ENCODE results near the gene MACROH2A2. TPM values are rescaled to one million over a fixed set of nuclear protein-coding genes. Genes with fewer than 3 reads are reported as not detected.
"Not testable (repeated sequence)": the region's sequence is repeated elsewhere in the genome, so short reads cannot be mapped to it uniquely, and the experiment has no call there.

The MACROH2A2 gene
- polyA plus RNA-seq, 12 donors: 13.6 to 36.2 (median 21.3) TPM; not detected in 1

DNA sequence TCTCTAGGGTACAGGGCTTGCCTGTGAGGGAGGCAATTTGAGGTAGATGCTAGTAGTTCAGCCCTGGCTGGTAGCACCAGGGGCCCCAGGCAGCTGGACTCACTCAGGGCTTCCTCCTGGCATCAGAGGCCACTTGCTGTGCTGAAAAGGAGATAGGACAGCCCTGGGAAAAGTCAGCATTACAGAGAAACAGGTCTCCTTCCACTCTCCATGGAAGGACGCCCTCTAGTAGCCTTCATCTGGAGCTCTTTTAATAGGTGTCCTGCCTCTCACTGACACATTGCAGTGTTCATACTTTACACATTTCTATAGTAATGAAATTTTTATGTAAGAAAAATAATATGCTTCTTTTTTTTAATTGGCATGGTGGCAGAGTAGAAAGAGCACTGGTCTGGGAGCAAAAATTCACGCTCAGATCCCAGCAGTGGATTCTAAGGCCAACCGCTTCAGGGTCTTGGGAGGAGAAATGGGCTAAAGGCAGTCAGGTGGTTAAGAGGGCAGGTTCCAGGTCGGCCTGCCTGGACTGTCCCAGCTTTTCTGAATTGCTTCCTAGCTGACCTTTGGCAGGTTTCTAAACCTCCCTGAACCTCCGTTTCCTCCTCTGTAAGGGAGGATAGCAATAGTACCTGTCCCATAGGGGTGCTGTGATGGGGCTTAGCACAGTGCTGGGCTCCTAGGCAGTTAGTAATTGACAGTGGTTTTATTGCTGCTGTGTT, 44.2 kb downstream of the MACROH2A2 start:
- DNase-seq: no peak

DNA sequence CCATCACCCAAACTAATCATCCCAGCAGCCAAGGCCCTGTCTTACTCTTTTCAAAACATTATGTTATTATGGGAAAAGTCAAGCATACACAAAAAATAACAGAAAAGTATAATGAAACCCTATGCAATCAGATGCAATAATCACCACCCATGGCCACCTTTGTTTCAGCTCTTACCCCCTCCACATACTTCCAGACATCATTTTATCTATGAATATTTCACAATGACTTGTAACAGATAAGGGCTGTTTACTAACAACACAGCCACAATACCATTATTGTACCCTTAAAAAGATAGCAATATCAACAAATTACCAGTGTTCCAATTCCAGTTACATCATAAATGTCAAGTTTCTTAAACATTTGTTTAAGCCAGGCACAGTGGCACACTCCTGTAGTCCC, 44.8 kb downstream of the MACROH2A2 start:
- no peak for DNase-seq

DNA sequence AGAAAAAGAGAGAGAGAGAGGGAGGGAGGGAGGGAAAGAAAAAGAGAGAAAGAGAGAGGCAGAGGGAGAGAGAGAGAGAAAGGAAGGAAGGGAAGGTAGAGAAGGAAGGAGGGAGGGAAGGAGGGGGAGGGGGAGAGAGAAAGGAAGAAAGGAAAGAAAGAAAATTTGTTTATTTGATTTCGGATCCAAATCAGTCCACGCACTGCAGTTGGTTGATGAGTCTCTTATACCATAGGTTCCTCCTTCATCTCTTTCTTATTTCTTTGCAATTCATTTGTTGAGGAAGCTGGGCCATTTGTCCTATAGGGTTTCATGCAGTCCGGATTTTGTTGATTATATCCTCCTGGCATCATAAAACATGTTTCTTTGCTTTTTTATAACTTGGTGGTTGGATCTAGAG, 45.6 kb downstream of the MACROH2A2 start:
- DNase-seq: no peak

DNA sequence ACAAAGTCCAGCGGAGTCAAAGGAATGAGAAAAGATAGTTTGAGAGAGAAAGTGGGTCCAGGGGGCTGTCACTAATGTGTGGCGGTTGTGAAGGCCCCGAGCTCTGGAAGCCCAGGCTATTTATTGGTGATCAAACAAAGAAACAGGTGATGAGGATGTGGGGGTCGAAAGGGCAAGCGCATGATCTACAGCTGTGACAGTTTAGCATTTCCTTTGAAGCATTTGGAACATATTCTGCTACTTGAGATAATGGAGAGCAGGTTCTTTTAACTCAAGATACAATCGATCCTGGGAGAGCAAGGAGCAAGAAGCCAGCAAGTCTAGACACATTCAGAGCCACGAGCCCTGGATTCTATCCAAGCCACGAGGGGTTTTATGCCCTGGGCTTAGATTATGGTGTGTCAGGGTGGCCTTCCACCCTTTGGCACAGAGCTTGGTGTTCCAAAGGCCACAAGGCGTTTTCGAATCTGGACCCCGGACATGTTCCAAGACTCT, 48.5 kb downstream of the MACROH2A2 start:
- DNase-seq: not testable (repeated sequence)

DNA sequence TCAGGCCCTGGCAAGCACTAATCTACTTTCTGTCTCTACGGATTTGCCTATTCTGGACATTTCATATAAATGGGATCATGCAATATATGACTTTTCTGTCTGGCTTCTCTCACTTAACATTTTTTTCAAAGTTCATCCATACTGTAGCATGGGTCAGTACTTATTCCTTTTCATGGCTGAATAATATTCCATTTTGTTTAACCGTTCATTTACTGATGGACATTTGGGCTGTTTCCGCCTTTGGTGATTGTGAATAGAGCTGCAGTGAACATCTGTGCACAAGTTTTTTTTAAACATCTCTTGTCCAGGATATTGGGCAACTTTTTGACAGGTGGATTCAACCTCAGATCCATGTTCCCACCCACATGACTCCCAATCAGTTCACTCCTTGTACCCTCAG, 49.0 kb downstream of the MACROH2A2 start:
- DNase-seq: no peak

DNA sequence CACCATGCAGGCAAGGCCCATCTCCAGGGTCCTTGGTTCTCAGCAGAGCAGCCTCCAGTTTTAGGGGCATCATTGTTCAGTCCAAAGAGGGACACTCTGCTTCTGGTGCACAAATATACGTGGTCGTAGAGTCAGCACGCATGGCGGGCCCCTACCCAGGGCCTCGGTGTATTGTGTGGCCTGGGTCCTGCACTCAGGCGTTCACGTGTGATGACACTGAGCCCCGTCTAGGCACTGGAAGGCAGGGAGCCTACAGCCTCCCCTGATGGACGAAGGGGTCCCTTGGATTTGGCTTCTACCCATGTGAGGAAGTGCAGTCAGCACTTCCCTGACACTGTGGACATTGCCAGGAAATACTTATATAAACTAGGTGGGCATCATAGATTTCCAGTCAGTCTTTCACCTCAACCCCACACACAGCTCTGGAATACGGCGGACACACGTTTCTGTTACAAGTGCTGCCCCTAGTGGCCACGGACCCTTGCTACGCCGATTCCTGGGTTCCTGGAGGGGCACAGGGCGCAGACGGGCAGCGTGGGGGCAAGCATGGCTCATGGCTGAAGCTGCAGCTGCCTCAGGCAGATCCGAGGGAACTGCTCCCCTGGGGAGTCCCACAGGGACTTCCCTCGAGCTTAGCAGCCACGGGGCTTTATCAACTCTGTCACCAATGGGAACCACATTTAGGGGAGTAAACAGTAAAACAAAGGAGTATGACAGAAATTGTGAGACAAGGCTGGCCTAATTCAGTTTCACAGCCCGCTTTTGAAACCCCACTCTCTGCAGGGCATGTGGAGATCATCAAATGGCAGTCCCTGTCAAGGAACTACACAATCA, 54.5 kb downstream of the MACROH2A2 start:
- no peak for DNase-seq

DNA sequence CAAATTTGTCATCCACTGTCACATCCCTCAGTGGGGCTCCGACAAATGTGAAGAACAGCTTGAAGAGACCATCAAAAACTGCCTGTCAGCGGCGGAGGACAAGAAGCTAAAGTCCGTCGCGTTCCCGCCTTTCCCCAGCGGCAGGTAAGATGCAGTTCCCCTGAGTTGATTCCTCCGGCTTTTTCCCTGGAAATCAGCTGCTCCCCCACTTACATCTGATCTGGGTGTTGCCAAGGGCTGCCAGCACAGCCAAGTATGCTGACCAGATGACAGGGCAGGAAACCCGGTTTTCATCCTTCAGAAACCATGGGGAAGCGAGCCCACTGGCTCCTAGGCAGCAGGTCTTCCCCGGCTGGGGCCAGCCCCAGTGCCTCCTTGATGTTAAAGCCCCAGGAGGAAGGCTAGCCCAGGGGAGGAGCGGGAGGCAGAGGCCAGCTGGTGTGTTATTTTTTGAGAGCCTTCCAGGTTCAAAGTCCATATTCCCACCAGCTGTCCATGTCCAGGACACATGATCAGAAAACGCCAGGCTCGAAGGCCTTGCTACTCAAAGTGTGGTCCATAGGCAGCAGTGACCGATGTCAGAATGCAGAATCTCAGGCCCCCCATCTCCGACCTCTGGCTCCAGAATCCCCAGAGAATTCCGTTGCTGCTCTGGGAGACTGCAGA, 56.6 kb downstream of the MACROH2A2 start:
- no peak for DNase-seq

DNA sequence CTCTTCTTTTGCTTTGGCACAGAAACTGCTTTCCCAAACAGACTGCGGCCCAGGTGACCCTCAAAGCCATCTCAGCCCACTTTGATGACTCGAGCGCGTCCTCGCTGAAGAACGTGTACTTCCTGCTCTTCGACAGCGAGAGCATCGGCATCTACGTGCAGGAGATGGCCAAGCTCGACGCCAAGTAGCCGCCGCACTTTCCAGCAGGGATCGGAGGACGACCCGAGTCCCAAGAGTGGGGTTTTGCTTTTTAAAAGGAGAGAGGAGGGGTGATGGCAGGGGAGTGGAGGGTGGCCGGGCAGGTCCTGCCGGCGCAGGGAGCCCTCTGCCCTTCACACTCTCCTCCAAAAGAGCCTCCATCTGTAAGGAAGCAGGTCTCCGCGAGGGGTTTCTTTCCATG, 58.9 kb downstream of the MACROH2A2 start:
- DNase-seq: no peak

DNA sequence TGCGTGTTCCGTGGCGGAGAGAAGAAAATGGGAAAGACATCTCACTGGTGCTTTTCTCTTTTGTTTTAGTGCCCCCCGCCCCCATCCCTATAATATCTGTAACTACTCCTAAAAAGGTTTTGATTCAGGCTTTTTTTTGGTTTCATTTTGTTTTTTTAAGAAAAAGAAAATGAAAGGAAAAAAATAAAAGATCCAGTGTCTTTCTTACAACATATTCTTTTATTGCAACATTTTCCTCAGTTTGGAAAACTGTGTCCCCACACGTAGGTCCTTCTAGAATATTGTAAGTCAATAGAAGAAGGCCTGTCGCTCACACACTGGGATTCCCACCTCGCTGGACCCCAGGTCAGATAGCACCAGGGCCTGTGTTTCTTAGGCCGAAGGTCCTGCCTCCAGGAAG, 59.4 kb downstream of the MACROH2A2 start:
- DNase-seq: no peak

DNA sequence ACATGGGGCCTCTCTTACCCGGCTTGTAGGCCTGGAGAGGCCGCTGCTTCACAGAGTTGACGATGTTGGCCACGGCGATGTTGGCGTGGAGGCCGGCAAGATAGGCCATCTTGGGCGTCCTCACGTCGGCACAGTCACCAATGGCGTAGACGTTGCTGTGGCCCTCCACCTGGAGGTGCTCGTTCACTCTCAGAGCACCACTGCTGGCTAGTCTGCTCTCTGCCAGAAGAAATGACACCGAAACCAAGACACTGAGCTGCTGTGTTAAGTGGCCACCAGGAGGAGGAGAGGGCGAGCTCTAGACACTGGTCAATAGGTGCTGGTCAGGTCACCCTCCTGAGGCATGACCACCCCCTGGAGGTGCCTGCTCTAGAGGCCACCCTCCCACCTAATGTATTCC, 62.3 kb downstream of the MACROH2A2 start:
- DNase-seq: no peak

DNA sequence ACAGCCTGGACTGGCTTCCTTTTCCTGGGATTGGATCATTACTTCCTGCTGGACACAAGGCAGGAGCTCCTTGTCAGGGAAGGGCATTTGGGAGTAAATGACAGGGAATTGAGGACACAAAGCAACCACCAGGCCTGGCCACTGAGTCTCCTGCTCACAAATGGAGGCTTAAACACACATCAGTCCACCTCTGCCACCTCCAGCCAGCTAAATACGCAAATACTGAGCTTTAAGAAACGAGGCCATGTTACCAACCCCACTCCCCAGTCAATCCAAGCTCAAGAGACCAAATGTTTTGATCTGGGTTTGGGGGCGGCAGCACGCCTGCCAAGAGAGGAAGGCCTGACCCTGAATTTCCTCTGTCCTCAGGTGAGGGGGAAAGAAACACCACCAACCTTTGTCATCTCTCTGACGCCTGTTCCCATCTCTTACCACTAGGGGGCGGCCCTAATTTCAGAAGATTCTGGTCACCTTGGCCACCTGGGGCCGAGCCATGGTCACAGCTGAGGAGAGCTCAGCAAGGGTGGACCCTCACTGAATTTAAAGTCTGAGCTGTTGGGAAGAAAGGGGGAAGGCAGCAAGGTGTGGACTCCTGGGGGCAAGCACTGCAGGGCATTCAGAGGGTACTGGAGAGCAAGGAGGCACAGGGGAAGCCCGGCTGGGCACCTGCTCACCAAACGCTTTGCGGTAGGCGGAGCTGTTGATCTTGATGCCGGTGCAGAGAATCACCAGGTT, 63.5 kb downstream of the MACROH2A2 start:
- DNase-seq: peak; percentile 23

DNA sequence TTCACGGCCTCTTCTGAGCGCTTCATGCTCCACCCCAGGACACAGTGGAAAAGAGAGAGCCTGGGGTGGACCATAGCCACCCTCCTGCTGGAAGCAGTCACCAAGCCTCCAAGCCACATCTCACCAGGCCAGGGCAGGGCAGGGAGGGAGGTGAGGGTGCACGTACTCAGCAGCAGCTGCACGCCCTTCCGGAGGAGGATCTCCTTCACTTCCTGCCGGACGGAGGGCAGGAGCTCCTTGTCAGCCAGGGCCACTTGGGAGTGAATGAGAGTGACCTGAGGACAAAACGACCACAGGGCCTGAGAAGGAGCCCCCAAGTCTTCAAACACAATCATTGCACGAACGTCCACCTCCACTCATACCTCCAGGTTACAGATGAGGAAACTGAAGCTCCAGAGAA, 65.0 kb downstream of the MACROH2A2 start:
- DNase-seq: no peak

DNA sequence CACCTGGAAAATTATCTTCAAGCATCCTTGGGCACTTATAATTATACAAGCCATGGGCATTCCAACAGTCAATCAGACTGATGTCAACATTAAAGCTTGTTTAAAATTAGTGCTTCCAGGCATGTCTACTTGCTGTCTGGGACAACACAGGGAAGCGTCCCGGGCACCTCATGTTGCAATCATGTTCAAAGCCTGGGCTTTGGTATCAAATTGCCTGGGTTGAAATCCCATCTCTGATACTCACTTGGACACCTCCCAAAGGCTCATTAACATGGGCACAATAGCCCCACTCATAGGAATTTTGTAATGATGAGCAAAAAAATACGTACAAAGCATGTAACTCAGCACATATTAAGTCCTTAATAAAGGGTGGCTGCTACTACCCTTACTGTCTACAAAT, 65.5 kb downstream of the MACROH2A2 start:
- DNase-seq: no peak

DNA sequence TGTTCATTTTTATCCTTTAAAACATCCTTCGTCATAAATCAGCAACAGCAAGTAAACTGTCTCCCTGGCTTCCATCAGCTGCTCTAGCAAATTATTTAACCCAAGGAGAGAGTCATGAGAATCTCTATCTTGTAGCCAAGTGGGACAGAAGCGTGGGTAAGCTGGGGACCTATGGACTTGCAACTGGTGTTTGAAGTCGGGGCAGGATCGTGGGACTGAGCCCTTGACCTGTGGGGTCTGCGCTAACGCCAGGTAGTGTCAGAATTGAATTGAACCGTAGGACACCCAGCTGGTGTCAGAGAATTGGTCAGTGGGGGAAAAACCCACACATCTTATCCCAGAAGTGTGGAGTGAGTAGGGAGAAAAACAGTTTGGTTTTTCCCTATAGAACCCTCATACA, 66.6 kb downstream of the MACROH2A2 start:
- no peak for DNase-seq

DNA sequence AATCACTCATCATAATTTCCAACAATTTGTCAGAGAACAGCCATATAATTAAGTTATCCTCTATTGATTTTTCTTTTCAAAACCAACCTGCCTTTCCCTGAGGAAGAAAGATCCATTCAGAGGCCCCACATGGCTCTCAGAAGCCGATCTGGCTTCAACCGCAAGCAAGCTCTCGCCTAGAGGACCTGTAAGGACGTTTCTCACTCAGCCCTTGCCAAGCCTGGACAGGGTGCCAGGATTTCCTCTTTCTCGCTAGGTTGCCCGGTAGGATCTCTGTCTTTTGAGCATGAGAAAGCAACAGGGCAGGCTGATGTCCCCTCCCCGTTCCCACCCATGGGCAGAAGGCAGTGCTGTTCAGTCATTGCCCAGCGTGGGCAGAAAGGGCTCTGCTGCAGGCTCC, 67.0 kb downstream of the MACROH2A2 start:
- DNase-seq: no peak

DNA sequence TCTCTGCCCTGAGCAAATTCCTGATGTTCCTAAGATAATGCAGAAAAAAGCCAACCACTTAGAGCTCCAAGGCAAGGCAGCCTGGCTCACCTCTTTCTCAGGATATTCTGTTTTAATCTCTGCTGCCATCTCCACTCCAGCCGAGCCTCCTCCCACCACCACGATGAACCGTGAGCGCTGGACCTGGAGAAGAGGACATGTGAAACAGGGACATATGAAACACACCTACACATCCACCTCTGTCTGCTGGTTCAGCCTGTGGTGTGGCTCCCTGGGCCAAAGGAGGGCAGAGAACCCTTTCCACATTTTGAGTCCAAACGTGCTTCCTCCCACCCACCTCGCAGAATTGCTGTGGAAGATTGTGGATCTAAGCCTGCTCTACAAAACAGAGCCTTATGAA, 67.8 kb downstream of the MACROH2A2 start:
- DNase-seq: no peak

DNA sequence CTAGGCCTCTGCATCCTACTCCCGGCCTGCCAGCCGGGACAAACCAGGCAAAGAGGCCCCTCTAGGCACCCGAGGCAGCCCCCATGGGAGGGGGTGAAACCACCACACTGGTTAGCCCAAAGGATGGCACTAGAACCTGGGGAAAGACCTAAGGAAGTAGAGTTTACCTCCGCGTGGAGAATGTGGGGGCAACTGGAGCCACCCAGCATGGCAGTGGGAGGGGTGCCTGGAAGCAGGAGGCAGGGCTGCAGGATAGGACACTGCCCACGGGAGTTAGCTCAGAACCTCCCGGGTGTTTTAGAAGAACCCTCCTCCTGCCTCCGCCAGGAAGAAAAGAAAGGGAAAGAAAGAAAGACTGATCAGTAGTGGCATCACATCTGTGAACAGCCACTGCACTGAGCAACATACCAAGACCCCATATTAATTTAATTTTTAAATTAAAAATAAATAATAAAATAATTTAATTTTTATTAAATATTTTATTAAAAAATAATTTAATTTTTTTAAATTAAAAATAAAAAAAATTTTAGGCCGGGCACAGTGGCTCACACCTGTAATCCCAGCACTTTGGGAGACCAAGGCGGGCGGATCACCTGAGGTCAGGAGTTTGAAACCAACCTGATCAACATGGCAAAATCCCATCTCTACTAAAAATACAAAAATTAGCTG, 68.8 kb downstream of the MACROH2A2 start:
- DNase-seq: no peak

DNA sequence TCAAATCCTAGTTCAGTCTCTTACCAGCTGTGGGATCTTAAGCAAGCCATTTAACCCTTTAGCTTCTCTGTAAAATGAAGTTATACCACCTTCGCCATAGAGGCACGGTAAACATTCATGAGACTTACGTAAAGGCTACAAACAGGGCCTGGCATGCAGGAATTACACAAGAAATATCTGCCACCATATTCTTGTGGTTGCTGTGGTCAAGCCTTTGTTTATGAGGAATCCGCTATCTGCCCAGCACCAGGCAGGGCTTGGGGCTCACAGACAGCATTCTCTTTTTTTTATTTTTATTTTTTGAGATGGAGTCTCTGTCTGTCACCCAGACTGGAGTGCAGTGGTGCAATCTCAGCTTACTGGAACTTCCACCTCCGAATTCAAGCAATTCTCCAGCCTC, 70.1 kb downstream of the MACROH2A2 start:
- DNase-seq: no peak

DNA sequence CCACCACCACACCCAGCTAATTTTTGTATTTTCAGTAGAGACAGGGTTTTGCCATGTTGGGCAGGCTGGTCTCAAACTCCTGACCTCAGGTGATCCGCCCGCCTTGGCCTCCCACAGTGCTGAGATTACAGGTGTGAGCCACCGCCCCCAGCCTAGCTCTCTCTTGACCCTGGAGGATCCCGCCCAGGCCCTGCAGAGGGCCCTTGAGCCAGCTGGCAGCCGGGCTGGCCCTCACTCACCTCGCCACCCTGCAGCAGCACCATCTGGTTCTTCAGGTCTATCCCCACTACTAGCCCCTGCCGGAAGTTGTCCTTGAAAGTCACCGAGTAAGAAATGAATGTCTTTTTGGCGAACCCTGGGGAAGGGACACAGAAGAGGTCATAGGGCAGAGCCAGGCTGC, 70.5 kb downstream of the MACROH2A2 start:
- DNase-seq: not testable (repeated sequence)

DNA sequence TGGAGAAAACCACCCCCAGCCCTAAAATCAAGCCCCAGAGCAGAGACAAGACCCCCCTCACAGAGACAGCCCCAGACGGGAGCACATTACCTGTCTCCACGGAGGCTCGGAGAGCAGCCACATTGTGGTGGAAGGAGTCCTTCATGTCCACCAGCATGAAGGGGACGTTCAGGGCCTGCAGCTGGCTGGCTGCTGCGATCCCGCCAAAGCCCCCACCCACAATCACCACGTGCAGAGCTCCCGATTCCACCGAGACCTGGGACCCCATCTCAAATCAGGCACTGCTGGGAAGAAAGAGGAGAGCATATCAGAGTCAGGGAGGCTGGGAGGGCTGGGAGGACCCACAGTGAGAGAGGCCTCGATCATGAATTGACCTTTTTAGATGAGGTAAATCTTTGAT, 71.2 kb downstream of the MACROH2A2 start:
- DNase-seq: no peak

DNA sequence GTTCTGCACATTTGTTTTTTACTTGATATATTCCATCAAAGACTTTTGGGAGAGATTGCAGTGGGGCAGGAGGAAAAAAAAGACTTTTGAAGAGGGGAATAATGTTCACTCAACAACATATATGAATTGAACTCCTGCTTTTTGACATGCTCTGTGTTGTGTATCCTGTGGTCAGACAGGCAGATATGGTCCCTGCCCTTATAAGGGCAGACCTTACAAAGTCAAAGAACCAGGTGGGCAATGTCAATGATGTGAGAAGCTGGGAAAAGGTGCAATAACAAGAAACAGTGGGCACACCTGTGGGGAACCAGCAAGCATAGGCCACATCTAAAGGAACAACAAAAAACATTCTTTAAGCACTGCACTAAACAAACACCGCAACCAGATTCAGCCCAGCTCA, 71.8 kb downstream of the MACROH2A2 start:
- DNase-seq: no peak
